Measurements from ENCODE around the gene TMEM258.

The TMEM258 gene

GRCh38 chr11:61811831-61812230 is 19.4 kb upstream of the TMEM258 start:
- TF ChIP-seq CTCF (conservative IDR thresholded peaks at IDR 0.05): no peak
- H3K27ac ChIP-seq: no peak overlapping the region

DNA sequence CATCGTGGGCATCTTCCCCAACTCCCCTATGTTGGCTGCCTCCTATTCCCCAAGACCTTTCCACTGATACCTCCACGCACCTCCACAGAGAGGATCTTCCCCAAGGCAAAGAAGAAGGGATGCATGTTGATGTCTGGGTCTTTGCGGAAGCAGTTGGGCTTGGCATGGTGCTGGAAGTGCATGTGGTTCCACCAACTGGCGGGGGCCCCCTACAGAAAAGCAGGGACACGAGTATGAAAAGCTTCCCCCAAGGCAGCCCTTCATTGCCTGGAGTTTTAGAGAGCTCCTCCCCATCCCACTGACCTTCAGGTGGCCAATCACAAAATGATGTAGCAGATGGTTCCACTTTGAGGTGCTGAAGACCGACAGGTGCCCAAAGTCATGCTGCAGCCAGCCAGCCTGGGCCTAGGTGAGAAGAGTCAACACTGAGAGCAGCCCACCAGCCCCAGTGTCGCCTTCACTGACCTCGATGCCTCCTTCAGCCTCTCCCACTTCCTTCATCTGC is 18.3 kb upstream of the TMEM258 start:
- no peak for TF ChIP-seq CTCF (conservative IDR thresholded peaks at IDR 0.05)
- H3K27ac ChIP-seq: no peak overlapping the region

DNA sequence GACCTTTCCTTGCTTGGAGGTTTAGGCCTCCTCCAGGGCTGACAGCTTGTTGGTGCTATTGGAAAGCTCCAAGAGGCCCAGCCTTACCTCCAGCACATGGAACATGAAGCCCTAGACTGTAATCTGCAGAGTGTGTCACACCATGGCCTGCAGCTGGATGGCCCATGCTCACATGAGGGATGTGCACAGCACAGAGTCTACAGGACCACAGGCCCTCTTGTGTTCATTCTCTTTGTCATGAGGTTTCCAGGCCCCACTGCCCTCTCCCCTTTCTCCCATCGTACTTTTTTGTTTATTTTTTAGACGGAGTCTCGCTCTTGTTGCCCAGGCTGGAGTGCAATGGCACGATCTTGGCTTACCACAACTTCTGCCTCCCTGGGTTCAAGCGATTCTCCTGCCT is 14.4 kb upstream of the TMEM258 start:
- H3K27ac ChIP-seq: no peak overlapping the region
- no peak for TF ChIP-seq CTCF (conservative IDR thresholded peaks at IDR 0.05)

DNA sequence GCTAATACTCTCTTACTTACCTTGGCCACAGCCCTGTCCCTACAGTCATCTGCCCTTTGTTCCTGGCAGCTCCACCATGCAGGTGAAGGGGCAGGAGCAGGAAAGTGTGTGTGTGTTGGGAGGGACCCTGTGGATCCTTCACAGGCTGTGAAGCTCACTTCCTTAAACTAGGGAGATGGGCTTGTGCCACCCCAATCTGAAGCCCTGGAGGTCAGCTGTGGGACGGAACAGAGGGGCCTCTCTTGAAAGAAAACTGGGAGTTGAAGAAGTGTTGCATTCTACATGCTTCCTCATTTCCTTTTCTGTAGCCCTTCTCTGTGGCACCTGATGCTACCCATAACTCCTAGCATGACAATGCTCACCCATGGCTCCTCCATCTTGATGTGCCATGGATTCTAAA is 12.7 kb upstream of the TMEM258 start:
- H3K27ac ChIP-seq: no peak overlapping the region
- TF ChIP-seq CTCF (conservative IDR thresholded peaks at IDR 0.05): no peak

DNA sequence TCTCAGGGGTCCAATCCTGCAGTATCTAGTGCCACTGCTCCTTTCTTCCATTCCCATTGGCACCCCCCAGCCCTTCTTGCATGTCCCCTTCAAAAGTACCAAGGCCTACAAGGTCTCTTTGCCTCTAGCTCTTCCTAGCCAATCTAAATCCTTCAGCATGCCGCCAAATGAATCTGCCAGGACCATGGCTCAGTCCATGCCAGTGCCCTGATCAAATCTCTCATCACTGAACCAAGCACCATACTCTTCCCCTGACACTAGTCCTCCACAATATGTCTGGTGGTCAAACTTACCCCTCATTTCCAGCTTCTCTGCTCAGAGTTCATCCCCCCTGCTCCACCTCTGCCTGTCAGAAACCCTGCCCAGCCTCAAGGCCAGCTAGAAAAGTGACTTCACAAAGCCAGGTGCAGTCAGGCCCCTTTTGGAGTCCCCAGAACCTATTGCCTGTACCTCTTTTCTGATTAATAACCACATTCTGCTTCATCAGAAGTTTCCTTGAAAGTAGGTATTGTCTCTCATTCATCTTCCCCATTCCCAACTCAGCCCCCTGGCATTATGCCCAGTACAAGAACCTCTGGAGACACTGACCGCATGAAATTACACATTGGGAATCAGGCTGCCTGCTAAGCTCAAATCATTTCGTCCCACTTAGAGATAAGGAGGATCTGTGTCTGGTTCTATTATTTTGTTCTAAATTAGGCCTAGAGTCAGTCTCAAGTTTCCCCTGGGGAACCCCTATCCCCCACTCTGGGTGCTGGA is 11.7 kb upstream of the TMEM258 start:
- H3K27ac ChIP-seq: no peak overlapping the region
- TF ChIP-seq CTCF (conservative IDR thresholded peaks at IDR 0.05): no peak

GRCh38 chr11:61802605-61803004 is 10.2 kb upstream of the TMEM258 start:
- no peak overlapping the region for H3K27ac ChIP-seq

More at GRCh38 chr11:61802605-61803004, 10.2 kb upstream of the TMEM258 start:
- TF ChIP-seq CTCF (conservative IDR thresholded peaks at IDR 0.05): no peak

Measured in VCaP (cell line).